ENCODE data around the gene UROD. TPM values are rescaled to one million over a fixed set of nuclear protein-coding genes. Genes with fewer than 3 reads are reported as not detected.

UROD gene
- total RNA-seq, 1 experiment from 2014 or later = 92.2 TPM

DNA sequence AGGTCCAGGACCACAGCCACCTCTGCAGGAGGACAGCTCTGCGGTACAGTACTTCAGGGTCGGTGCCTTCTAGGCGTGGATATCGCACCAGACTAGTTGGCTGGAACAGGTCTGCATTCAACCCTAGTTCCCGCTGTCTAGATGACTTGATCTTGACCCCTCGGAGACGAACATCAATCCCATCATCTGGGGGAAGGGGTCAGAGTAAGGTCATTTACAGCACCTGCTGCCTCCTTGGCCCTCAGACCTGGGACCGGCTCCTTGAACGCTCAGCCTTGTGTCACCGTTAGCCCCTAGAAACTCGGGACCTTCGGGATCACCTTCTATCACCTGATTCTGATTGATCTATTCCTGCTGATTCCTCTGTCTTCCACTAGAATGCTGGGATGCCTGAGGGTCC is 3.5 kb upstream of the UROD start:
- Mint-ChIP-seq H3K27me3 (ENCODE audit: low read depth) (no peaks in the 10 kb centered on the region; the same call in 1 of the 2 replicates), H3K4me1 (peaks cover 22 to 25% of the 10 kb centered on the region in 2 experiments), H3K36me3 (ENCODE audit: insufficient read depth in 1 of 3, low read depth in 3 of 3) (peaks cover 1 to 61% (median 36%) of the 10 kb centered on the region in 3 experiments; a peak in 6 of 7 replicates), H3K4me3 (no peak overlapping the region), H3K27ac (no peak overlapping the region), H3K9me3 (no peaks in the 10 kb centered on the region)
- Histone ChIP-seq H3K56ac (ENCODE audit: insufficient read length, low read depth, low read length) (no peak overlapping the region), H3K27me3 (ENCODE audit: insufficient read depth, low read length) (no peaks in the 10 kb centered on the region), H3K4me1 (ENCODE audit: insufficient read depth, low read length) (peaks cover 7% of the 10 kb centered on the region), H2BK5ac (ENCODE audit: insufficient read length, low read length) (no peak overlapping the region), H2BK120ac (ENCODE audit: low read depth, low read length, poor library complexity, severe bottlenecking) (no peak overlapping the region), H3K4ac (ENCODE audit: low read depth, low read length) (no peak overlapping the region), H3K23ac (ENCODE audit: insufficient read length, low read depth, low read length) (no peak overlapping the region), H3K4me2 (ENCODE audit: insufficient read depth, insufficient read length, low read length) (no peak overlapping the region), H3K27ac (ENCODE audit: insufficient read length, low read depth, low read length) (no peak overlapping the region), H3K9me3 (ENCODE audit: control insufficient read depth, low read depth, low read length) (no peaks in the 10 kb centered on the region), H2AFZ (ENCODE audit: low read length) (no peak overlapping the region), H3K9ac (ENCODE audit: extremely low read depth, insufficient read length, low read length) (no peak overlapping the region), H2BK20ac (ENCODE audit: low read depth, low read length, poor library complexity, severe bottlenecking) (no peak overlapping the region), H3K14ac (ENCODE audit: insufficient read depth, low read length) (no peak overlapping the region), H4K5ac (ENCODE audit: insufficient read length, low read depth, low read length) (no peak overlapping the region), H2BK12ac (ENCODE audit: insufficient read length, low read depth, low read length) (no peak overlapping the region), H3K18ac (ENCODE audit: insufficient read length, low read depth, low read length) (no peak overlapping the region), H2BK15ac (ENCODE audit: low read depth, low read length) (no peak overlapping the region), H3K23me2 (ENCODE audit: insufficient read length, low read depth, low read length, poor library complexity, severe bottlenecking) (peaks cover 19% of the 10 kb centered on the region), H2AK5ac (ENCODE audit: insufficient read length, low read length) (no peak overlapping the region), H3T11ph (ENCODE audit: low read length) (no peak overlapping the region), H4K20me1 (ENCODE audit: control insufficient read depth, insufficient read depth, insufficient read length) (no peaks in the 10 kb centered on the region), H4K8ac (replicated peaks; ENCODE audit: insufficient read length, low read depth, low read length) (no peak overlapping the region), H3K79me2 (ENCODE audit: insufficient read depth, low read length) (no peaks in the 10 kb centered on the region), H3K79me1 (ENCODE audit: insufficient read depth, low read depth, low read length, poor library complexity, severe bottlenecking) (no peaks in the 10 kb centered on the region), H4K91ac (ENCODE audit: insufficient read length, low read depth, low read length) (no peak overlapping the region)
- no peak for DNase-seq
- TF ChIP-seq, protein P1, sequence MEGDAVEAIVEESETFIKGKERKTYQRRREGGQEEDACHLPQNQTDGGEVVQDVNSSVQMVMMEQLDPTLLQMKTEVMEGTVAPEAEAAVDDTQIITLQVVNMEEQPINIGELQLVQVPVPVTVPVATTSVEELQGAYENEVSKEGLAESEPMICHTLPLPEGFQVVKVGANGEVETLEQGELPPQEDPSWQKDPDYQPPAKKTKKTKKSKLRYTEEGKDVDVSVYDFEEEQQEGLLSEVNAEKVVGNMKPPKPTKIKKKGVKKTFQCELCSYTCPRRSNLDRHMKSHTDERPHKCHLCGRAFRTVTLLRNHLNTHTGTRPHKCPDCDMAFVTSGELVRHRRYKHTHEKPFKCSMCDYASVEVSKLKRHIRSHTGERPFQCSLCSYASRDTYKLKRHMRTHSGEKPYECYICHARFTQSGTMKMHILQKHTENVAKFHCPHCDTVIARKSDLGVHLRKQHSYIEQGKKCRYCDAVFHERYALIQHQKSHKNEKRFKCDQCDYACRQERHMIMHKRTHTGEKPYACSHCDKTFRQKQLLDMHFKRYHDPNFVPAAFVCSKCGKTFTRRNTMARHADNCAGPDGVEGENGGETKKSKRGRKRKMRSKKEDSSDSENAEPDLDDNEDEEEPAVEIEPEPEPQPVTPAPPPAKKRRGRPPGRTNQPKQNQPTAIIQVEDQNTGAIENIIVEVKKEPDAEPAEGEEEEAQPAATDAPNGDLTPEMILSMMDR (conservative IDR thresholded peaks at IDR 0.05) = no peak
- WGBS (ENCODE audit: extremely low coverage, insufficient read length, low lambda C conversion rate) = no CpG with 5 or more reads among the region's 12 CpGs

All from H9 (cell line).